ENCODE measurements around the gene PTH1R.

DNA sequence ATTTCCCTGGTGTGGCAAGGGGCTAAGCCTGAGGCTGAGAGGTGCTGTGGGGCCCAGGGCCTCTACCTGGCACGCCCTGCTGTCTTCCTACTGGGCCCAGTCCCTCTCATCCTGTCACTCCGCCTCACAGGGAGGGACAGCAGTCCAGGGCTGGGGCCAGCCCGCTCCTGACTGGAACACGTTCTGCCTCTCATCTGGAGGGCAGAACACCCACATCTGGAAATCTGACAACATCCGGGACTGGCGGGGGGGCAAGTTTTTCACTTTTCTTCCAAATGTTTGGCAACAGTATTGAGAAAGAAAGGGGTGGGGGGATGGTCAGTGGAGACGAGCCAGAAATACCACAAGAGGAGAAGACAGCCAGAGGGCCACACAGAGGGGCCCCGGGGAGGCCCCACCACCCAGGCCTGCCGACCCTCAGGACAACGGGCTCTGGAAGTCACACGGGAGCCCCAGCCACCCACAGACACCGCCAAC, 12.5 kb upstream of the PTH1R start:
- TF ChIP-seq CTCF (IDR thresholded peaks at IDR 0.05; ENCODE audit: low read depth, low read length, poor library complexity, severe bottlenecking) (no peak), EZH2phosphoT487 (IDR thresholded peaks at IDR 0.05; ENCODE audit: borderline replicate concordance, low read length) (no peak)
